H1 (cell line): ENCODE results near the gene LOXHD1. TPM values are rescaled to one million over a fixed set of nuclear protein-coding genes. Genes with fewer than 3 reads are reported as not detected.

Experiments
- CTCF ChIA-PET: fragments of 300-600 bp; sonication (Branson Sonifier 250); formaldehyde crosslinking; loops from one replicate; lab custom pipeline; 2021; ENCODE audit not compliant: partially characterized antibody; lab: Charles Lee
- POLR2A ChIA-PET: fragments of 300-600 bp; sonication (Branson Sonifier 250); formaldehyde crosslinking; loops from one replicate; lab custom pipeline; 2021; ENCODE audit warnings: inconsistent platforms; ENCODE audit not compliant: partially characterized antibody; lab: Charles Lee
- DNase-seq, 2 experiments: peaks; one replicate each; pipeline versions ENCODE4 v3.0.0 to v3.0.0-alpha.2; 2010 to 2022; ENCODE audit warnings: low spot score in 2 of 2, low read depth in 1 of 2, mixed read lengths in 1 of 2
- FAIRE-seq: peaks from 2 replicates; lab custom pipeline; 2011; peaks lifted over from hg19 to GRCh38; lab: Jason Lieb, UNC
- H2AFZ ChIP-seq: 2 replicates; pipeline ENCODE4 v1.8.1; 2012; ENCODE audit warnings: low read length, inconsistent platforms
- H2AK5ac ChIP-seq: 2 replicates; pipeline ENCODE4 v1.6.1; 2013; ENCODE audit warnings: low read depth, low read length
- H2BK120ac ChIP-seq: replicated peaks from 2 replicates; pipeline ENCODE3; 2013; ENCODE audit warnings: low read depth, low read length, inconsistent platforms
- H2BK12ac ChIP-seq: 2 replicates; pipeline ENCODE4 v1.6.1; 2013; ENCODE audit warnings: low read depth, low read length
- H2BK15ac ChIP-seq: 2 replicates; pipeline ENCODE4 v1.6.1; 2013; ENCODE audit warnings: low read length
- H2BK20ac ChIP-seq: 2 replicates; pipeline ENCODE4 v1.6.1; 2013; ENCODE audit warnings: low read length
- H2BK5ac ChIP-seq: 2 replicates; pipeline ENCODE4 v1.6.1; 2013; ENCODE audit warnings: low read depth, low read length
- H3K14ac ChIP-seq: 2 replicates; pipeline ENCODE4 v1.6.1; 2013; ENCODE audit warnings: inconsistent platforms; ENCODE audit not compliant: insufficient read length
- H3K18ac ChIP-seq: 2 replicates; pipeline ENCODE4 v1.6.1; 2013; ENCODE audit warnings: low read length; ENCODE audit errors: extremely low read depth
- H3K23ac ChIP-seq: 2 replicates; pipeline ENCODE4 v1.6.1; 2013; ENCODE audit warnings: inconsistent platforms; ENCODE audit not compliant: insufficient read length
- H3K23me2 ChIP-seq: 2 replicates; pipeline ENCODE4 v1.6.1; 2013; ENCODE audit warnings: low read depth, low read length
- H3K27ac ChIP-seq: 2 replicates; pipeline ENCODE4 v1.6.1; 2011; ENCODE audit warnings: low read depth, low read length, inconsistent platforms
- H3K27me3 ChIP-seq, 4 experiments: replicated peaks in 1 of 4; 1 replicate in 1 of 4; 2 replicates in 3 of 4; pipeline versions ENCODE4 v1.6.1 to v1.8.1; 2011 to 2013; ENCODE audit warnings: low read length in 3 of 4, mild to moderate bottlenecking in 3 of 4, inconsistent platforms in 2 of 4, mixed read lengths in 2 of 4, moderate library complexity in 1 of 4; ENCODE audit not compliant: control insufficient read depth in 3 of 4, insufficient read depth in 3 of 4; ENCODE audit errors: extremely low read depth in 1 of 4
- H3K36me3 ChIP-seq, 4 experiments: 2 replicates each; pipeline versions ENCODE4 v1.6.1 to v1.8.1; 2011 to 2013; ENCODE audit warnings: mild to moderate bottlenecking in 4 of 4, low read length in 3 of 4, moderate library complexity in 2 of 4, control low read depth in 1 of 4, inconsistent platforms in 1 of 4; ENCODE audit not compliant: insufficient read depth in 4 of 4, control insufficient read depth in 2 of 4
- H3K4ac ChIP-seq: replicated peaks from 2 replicates; pipeline ENCODE3; 2013; ENCODE audit warnings: low read length, low read depth, mixed read lengths, inconsistent platforms; ENCODE audit not compliant: insufficient read length
- H3K4me1 ChIP-seq, 4 experiments: replicated peaks in 1 of 4; 1 replicate in 1 of 4; 2 replicates in 3 of 4; pipeline versions ENCODE4 v1.6.1 to v1.8.1; 2011 to 2013; ENCODE audit warnings: low read length in 3 of 4, inconsistent platforms in 2 of 4, mixed read lengths in 1 of 4; ENCODE audit not compliant: insufficient read depth in 4 of 4, control insufficient read depth in 3 of 4
- H3K4me2 ChIP-seq, 2 experiments: 2 replicates each; pipeline versions ENCODE4 v1.6.1 to v1.8.1; 2011 to 2013; ENCODE audit warnings: low read depth in 2 of 2, low read length in 2 of 2, control low read depth in 1 of 2, inconsistent platforms in 1 of 2, mild to moderate bottlenecking in 1 of 2; ENCODE audit not compliant: insufficient read depth in 1 of 2
- H3K4me3 ChIP-seq, 4 experiments: fragments of 200-600, 300-600 bp in 1 of 4; sonication (generic), shearing (Covaris generic), sonication (Bioruptor Twin) in 1 of 4; 2 replicates each; pipeline versions ENCODE4 v1.5.1 to v1.8.1; 2011 to 2016; ENCODE audit warnings: low read length in 4 of 4, low read depth in 3 of 4, control low read depth in 2 of 4, inconsistent platforms in 2 of 4, mild to moderate bottlenecking in 2 of 4, mixed read lengths in 1 of 4, moderate library complexity in 1 of 4; ENCODE audit not compliant: insufficient read depth in 2 of 4; ENCODE audit errors: extremely low read depth in 1 of 4
- H3K56ac ChIP-seq: replicated peaks from 2 replicates; pipeline ENCODE3; 2013; ENCODE audit warnings: low read depth, mild to moderate bottlenecking, mixed read lengths, low read length, inconsistent platforms; ENCODE audit not compliant: insufficient read length
- H3K79me1 ChIP-seq: 2 replicates; pipeline ENCODE4 v1.6.1; 2013; ENCODE audit warnings: low read depth, low read length, control low read depth
- H3K79me2 ChIP-seq, 2 experiments: 2 replicates each; pipeline versions ENCODE4 v1.6.1 to v1.8.1; 2012 to 2013; ENCODE audit warnings: low read length in 2 of 2, mild to moderate bottlenecking in 2 of 2, inconsistent platforms in 1 of 2; ENCODE audit not compliant: insufficient read depth in 2 of 2, control insufficient read depth in 1 of 2
- H3K9ac ChIP-seq, 4 experiments: replicated peaks in 1 of 4; 1 replicate in 1 of 4; 2 replicates in 3 of 4; pipeline versions ENCODE4 v1.6.1 to v1.8.1; 2011 to 2013; ENCODE audit warnings: low read depth in 3 of 4, low read length in 3 of 4, control low read depth in 2 of 4, mild to moderate bottlenecking in 2 of 4, moderate library complexity in 2 of 4, inconsistent platforms in 1 of 4; ENCODE audit errors: extremely low read depth in 1 of 4
- H3K9me3 ChIP-seq, 2 experiments: 2 replicates each; pipeline versions ENCODE4 v1.6.1 to v1.8.1; 2012 to 2013; ENCODE audit warnings: mild to moderate bottlenecking in 2 of 2, moderate library complexity in 2 of 2, control low read depth in 1 of 2, inconsistent platforms in 1 of 2, low read depth in 1 of 2, low read length in 1 of 2, mixed read lengths in 1 of 2; ENCODE audit not compliant: insufficient read depth in 2 of 2
- H4K20me1 ChIP-seq, 2 experiments: replicated peaks in 1 of 2; 2 replicates each; pipeline versions ENCODE3 to v1.8.1; 2011 to 2013; ENCODE audit warnings: inconsistent platforms in 2 of 2, low read length in 2 of 2, mild to moderate bottlenecking in 1 of 2; ENCODE audit not compliant: insufficient read depth in 2 of 2, control insufficient read depth in 1 of 2
- H4K5ac ChIP-seq: 2 replicates; pipeline ENCODE4 v1.6.1; 2013; ENCODE audit warnings: low read length, low read depth, mixed read lengths, inconsistent platforms; ENCODE audit not compliant: insufficient read length
- H4K8ac ChIP-seq: 2 replicates; pipeline ENCODE4 v1.8.0; 2013; ENCODE audit warnings: mild to moderate bottlenecking, moderate library complexity, low read length, inconsistent platforms; ENCODE audit not compliant: insufficient read depth; ENCODE audit errors: extremely low read depth
- H4K91ac ChIP-seq: replicated peaks from 2 replicates; pipeline ENCODE3; 2013; ENCODE audit warnings: low read length, mixed read lengths, inconsistent platforms; ENCODE audit not compliant: insufficient read length
- CTCF ChIP-seq, 3 experiments: IDR thresholded peaks; 1 replicate in 2 of 3; 2 replicates in 1 of 3; pipeline versions ENCODE4 v1.5.1 to v1.6.1; 2011; ENCODE audit warnings: low read length in 3 of 3, mild to moderate bottlenecking in 3 of 3, inconsistent platforms in 2 of 3, low read depth in 1 of 3, moderate library complexity in 1 of 3; ENCODE audit not compliant: insufficient read depth in 1 of 3; ENCODE audit errors: control extremely low read depth in 1 of 3
- RAD21 ChIP-seq, 2 experiments: IDR thresholded peaks in 1 of 2; conservative IDR thresholded peaks in 1 of 2; 2 replicates each; pipeline ENCODE4 v1.6.1; 2011; ENCODE audit warnings: low read depth in 2 of 2, low read length in 2 of 2, improper control_type of control experiment in 1 of 2, inconsistent platforms in 1 of 2, mild to moderate bottlenecking in 1 of 2, moderate library complexity in 1 of 2
- SP4 ChIP-seq: IDR thresholded peaks from 2 replicates; pipeline ENCODE4 v1.6.1; 2012; ENCODE audit warnings: low read length, inconsistent platforms
- WGBS, 2 experiments: shearing (Covaris generic) in 1 of 2; methylation state at CpG; one replicate each; pipeline versions ENCODE4 v1.1.6 to v1.1.7; 2013 to 2015; ENCODE audit warnings: low lambda C conversion rate in 2 of 2, mixed read lengths in 2 of 2, inconsistent platforms in 1 of 2, low coverage in 1 of 2, missing lambda C conversion rate in 1 of 2; ENCODE audit not compliant: insufficient replicate concordance in 2 of 2, insufficient coverage in 1 of 2, insufficient read length in 1 of 2; ENCODE audit errors: extremely low coverage in 1 of 2, missing lambda C conversion rate in 1 of 2; 5-methylcytosine and 5-hydroxymethylcytosine counted together
- polyA plus RNA-seq, 7 experiments: library from polyadenylated mRNA; depleted of rRNA in 3 of 7; stranded (reverse) in 5 of 7; unstranded in 2 of 7; fragments of >200 nt in 5 of 7; fragments of 200-250 nt in 2 of 7; gene quantifications; 1 replicate in 5 of 7; 2 replicates in 1 of 7; 4 replicates in 1 of 7; pipeline versions ENCODE4 v1.2.1 to v1.2.3, GENCODE V29; 2011 to 2013; ENCODE audit warnings: missing spikeins in 2 of 7, mixed read lengths in 2 of 7
- total RNA-seq: library from RNA; stranded (reverse); fragmentation: NEBNext Ultra II Directional; extraction: Animal tissue kit (Norgen Biotek cat#: 25700); gene quantifications from 2 replicates; pipeline ENCODE4 v1.2.1, GENCODE V29; 2021

LOXHD1 gene
- total and polyA plus RNA-seq, 2 of the 8 experiments (the other 6 are each of a cell fraction or from before 2014, with no cell fraction given), result 0.02 TPM; not detected in 1

GRCh38 chr18:46677611-46678010 is 20.6 kb upstream of the LOXHD1 start:
- Histone ChIP-seq H2BK15ac (no peak overlapping the region), H2BK120ac (no peak overlapping the region), H3K23me2 (no peaks in the 10 kb centered on the region), H3K36me3 (no peaks in the 10 kb centered on the region), H3K27me3 (no peaks in the 10 kb centered on the region), H3K9me3 (no peaks in the 10 kb centered on the region), H3K27ac (no peak overlapping the region), H3K56ac (no peak overlapping the region), H3K23ac (no peak overlapping the region), H2BK12ac (no peak overlapping the region), H4K91ac (no peak overlapping the region), H3K4ac (no peak overlapping the region), H2AK5ac (no peak overlapping the region), H3K79me1 (no peaks in the 10 kb centered on the region), H4K20me1 (no peaks in the 10 kb centered on the region), H4K5ac (no peak overlapping the region), H3K18ac (no peak overlapping the region), H2BK5ac (no peak overlapping the region), H4K8ac (no peak overlapping the region), H3K4me2 (no peak overlapping the region), H3K4me3 (no peak overlapping the region), H3K14ac (no peak overlapping the region), H3K9ac (no peak overlapping the region), H2AFZ (no peak overlapping the region), H3K4me1 (peaks cover 0 to 6% (median 2%) of the 10 kb centered on the region in 4 experiments; a peak in 4 of 7 replicates), H3K79me2 (no peaks in the 10 kb centered on the region), H2BK20ac (no peak overlapping the region)
- ChIA-PET CTCF (interaction anchor here (0.6 to 5.7 kb wide), 8 partner anchors 13 to 273 kb away, joined by 3 to 38 read pairs (median 4); no protein-coding TSS in a partner anchor), POLR2A (no interaction called here)
- DNase-seq, result no peak
- 76% methylated on average over 2 of the region's 2 CpGs; no CpG with 5 or more reads in 1 of the 2 experiments for WGBS, 2 experiments
- FAIRE-seq, result no peak
- peak; percentile 43 to 53; a peak in 3 of 4 replicates for TF ChIP-seq RAD21 (IDR thresholded peaks at IDR 0.05 in 1 of 2, conservative IDR thresholded peaks at IDR 0.05 in 1 of 2; ENCODE audit: low read depth in 2 of 2, low read length in 2 of 2)
- TF ChIP-seq SP4, result no peak
- TF ChIP-seq CTCF (IDR thresholded peaks at IDR 0.05; ENCODE audit: control extremely low read depth in 1 of 3, insufficient read depth in 1 of 3, low read depth in 1 of 3, low read length in 3 of 3), result peak in 2 of 3 experiments; percentile 31 to 34; a peak in 2 of 4 replicates
